A549 (cell line): ENCODE results near the gene BIRC5. TPM values are rescaled to one million over a fixed set of nuclear protein-coding genes. Genes with fewer than 3 reads are reported as not detected.
A peak's percentile ranks its signal among the peaks of the same experiment; 100 is the strongest.
"Not testable (repeated sequence)": the region's sequence is repeated elsewhere in the genome, so short reads cannot be mapped to it uniquely, and the experiment has no call there.

Experiments
- ATAC-seq, 2 experiments: fragments of 200-7000 bp in 1 of 2; fragments of >200 bp in 1 of 2; cut with Nextera tagmentation in 1 of 2; cut with Tn5 transposase in 1 of 2; 3 replicates each; pipeline versions ENCODE4 v1.8.0 to v1.9.1; 2018 to 2020; ENCODE audit warnings: mild to moderate bottlenecking in 1 of 2, moderate library complexity in 1 of 2
- CTCF ChIA-PET: fragments of 300-600 bp; sonication (Branson Sonifier 250); formaldehyde crosslinking; extraction: SDS; loops from one replicate; lab custom pipeline; 2021; ENCODE audit warnings: antibody characterized with exemption, inconsistent platforms; lab: Yijun Ruan, JAX
- POLR2A ChIA-PET: fragments of 350-600 bp; formaldehyde crosslinking; extraction: SDS; loops from one replicate; lab custom pipeline; 2021; ENCODE audit warnings: antibody characterized with exemption, inconsistent platforms; lab: Yijun Ruan, JAX
- DNase-seq, 2 experiments: peaks; one replicate each; pipeline versions ENCODE4 v3.0.0 to v3.0.0-alpha.2; 2011 to 2016; ENCODE audit warnings: low read depth in 1 of 2, low spot score in 1 of 2
- FAIRE-seq: peaks from 2 replicates; lab custom pipeline; 2011; peaks lifted over from hg19 to GRCh38; lab: Jason Lieb, UNC
- H3K27ac ChIP-seq, 2 experiments: fragments of >200 bp; sonication (Bioruptor Twin); formaldehyde crosslinking; 3 replicates each; pipeline ENCODE4 v1.5.1; 2016 to 2017
- H3K4me1 ChIP-seq: fragments of >200 bp; sonication (Bioruptor Twin); formaldehyde crosslinking; 3 replicates; pipeline ENCODE4 v1.6.1; 2016
- H3K4me2 ChIP-seq: fragments of >200 bp; sonication (Bioruptor Twin); formaldehyde crosslinking; 3 replicates; pipeline ENCODE4 v1.6.1; 2016
- H3K4me3 ChIP-seq: fragments of >200 bp; sonication (Bioruptor Twin); formaldehyde crosslinking; 3 replicates; pipeline ENCODE4 v1.5.1; 2016
- H3K9me3 ChIP-seq: fragments of >200 bp; sonication (Bioruptor Twin); formaldehyde crosslinking; 3 replicates; pipeline ENCODE4 v1.6.1; 2016
- ATOH8 ChIP-seq: fragments of 250-450 bp; sonication (Bioruptor Pico); IDR thresholded peaks from 2 replicates; pipeline ENCODE4 v1.5.0; 2020; ENCODE audit warnings: low read depth, mild to moderate bottlenecking, moderate library complexity
- CBX2 ChIP-seq: fragments of 200-600 bp; sonication (generic); IDR thresholded peaks from 2 replicates; pipeline ENCODE4 v1.6.1; 2016; ENCODE audit warnings: low read depth, mild to moderate bottlenecking, borderline replicate concordance
- CEBPB ChIP-seq, 2 experiments: fragments of >200 bp in 1 of 2; sonication (Bioruptor Twin) in 1 of 2; formaldehyde crosslinking in 1 of 2; IDR thresholded peaks; 2 replicates each; pipeline ENCODE4 v1.6.1; 2012 to 2016
- CHD2 ChIP-seq: fragments of 150-350 bp; IDR thresholded peaks from 2 replicates; pipeline ENCODE4 v1.6.1; 2014; ENCODE audit warnings: low read length; ENCODE audit not compliant: partially characterized antibody
- EHF ChIP-seq: fragments of 250-450 bp; sonication (Bioruptor Pico); IDR thresholded peaks from 2 replicates; pipeline ENCODE4 v1.5.0; 2020; ENCODE audit warnings: mild to moderate bottlenecking
- EP300 ChIP-seq, 2 experiments: fragments of >200 bp; sonication (Bioruptor Twin); formaldehyde crosslinking; IDR thresholded peaks; 2 replicates in 1 of 2; 3 replicates in 1 of 2; pipeline ENCODE4 v1.6.1; 2016 to 2017
- ESRRA ChIP-seq: fragments of 150-350 bp; IDR thresholded peaks from 2 replicates; pipeline ENCODE4 v1.6.1; 2014; ENCODE audit warnings: mild to moderate bottlenecking, low read length, borderline replicate concordance
- FOSB ChIP-seq: fragments of 250-450 bp; sonication (Bioruptor Pico); IDR thresholded peaks from 2 replicates; pipeline ENCODE4 v1.5.0; 2020; ENCODE audit warnings: mild to moderate bottlenecking, moderate library complexity
- FOSL2 ChIP-seq, 2 experiments: fragments of 450-650 bp in 1 of 2; fragments of >200 bp in 1 of 2; sonication (Bioruptor Twin) in 1 of 2; formaldehyde crosslinking; IDR thresholded peaks; 2 replicates each; pipeline versions ENCODE4 v1.5.0 to v1.6.1; 2016 to 2020; ENCODE audit warnings: mild to moderate bottlenecking in 1 of 2, moderate library complexity in 1 of 2
- HDAC2 ChIP-seq: fragments of 200-600 bp; sonication (generic); IDR thresholded peaks from 2 replicates; pipeline ENCODE4 v1.6.1; 2016
- HES2 ChIP-seq: fragments of >200 bp; sonication (Bioruptor Twin); formaldehyde crosslinking; IDR thresholded peaks from 2 replicates; pipeline ENCODE4 v1.6.1; 2016
- HOXA7 ChIP-seq: fragments of 250-450 bp; sonication (Bioruptor Pico); IDR thresholded peaks from 2 replicates; pipeline ENCODE4 v1.5.0; 2020; ENCODE audit warnings: mild to moderate bottlenecking, moderate library complexity
- HOXB5 ChIP-seq: fragments of 250-450 bp; sonication (Bioruptor Pico); IDR thresholded peaks from 2 replicates; pipeline ENCODE4 v1.5.0; 2020; ENCODE audit warnings: mild to moderate bottlenecking, moderate library complexity
- JUN ChIP-seq, 2 experiments: fragments of >200 bp; sonication (Bioruptor Twin); formaldehyde crosslinking; IDR thresholded peaks; 2 replicates in 1 of 2; 3 replicates in 1 of 2; pipeline ENCODE4 v1.6.1; 2016 to 2017
- JUNB ChIP-seq: fragments of >200 bp; sonication (Bioruptor Twin); formaldehyde crosslinking; IDR thresholded peaks from 2 replicates; pipeline ENCODE4 v1.6.1; 2016
- NPAS2 ChIP-seq: fragments of 250-450 bp; sonication (Bioruptor Pico); IDR thresholded peaks from 2 replicates; pipeline ENCODE4 v1.8.0; 2022; ENCODE audit warnings: mild to moderate bottlenecking, moderate library complexity, borderline replicate concordance
- NR3C1 ChIP-seq: fragments of >200 bp; sonication (Bioruptor Twin); formaldehyde crosslinking; IDR thresholded peaks from 3 replicates; pipeline ENCODE4 v1.6.1; 2017
- PHF8 ChIP-seq: fragments of 200-600 bp; sonication (generic); IDR thresholded peaks from 2 replicates; pipeline ENCODE4 v1.6.1; 2016; ENCODE audit warnings: low read depth, mild to moderate bottlenecking, antibody characterized with exemption, moderate library complexity, borderline replicate concordance
- RARB ChIP-seq: fragments of 250-450 bp; sonication (Bioruptor Pico); IDR thresholded peaks from 2 replicates; pipeline ENCODE4 v1.8.0; 2021; ENCODE audit warnings: mild to moderate bottlenecking, moderate library complexity
- RCOR1 ChIP-seq: fragments of 150-350 bp; IDR thresholded peaks from 2 replicates; pipeline ENCODE4 v1.6.1; 2014; ENCODE audit warnings: antibody characterized with exemption, low read length, low read depth
- RFX5 ChIP-seq: fragments of 450-650 bp; IDR thresholded peaks from 2 replicates; pipeline ENCODE4 v1.7.1; 2014; ENCODE audit warnings: antibody characterized with exemption, mild to moderate bottlenecking, moderate library complexity
- SMC3 ChIP-seq: fragments of >200 bp; sonication (Bioruptor Twin); formaldehyde crosslinking; IDR thresholded peaks from 3 replicates; pipeline ENCODE4 v1.6.1; 2018; ENCODE audit warnings: inconsistent platforms
- SREBF2 ChIP-seq: fragments of 450-650 bp; IDR thresholded peaks from 2 replicates; pipeline ENCODE4 v1.6.1; 2014; ENCODE audit warnings: mild to moderate bottlenecking, moderate library complexity
- WGBS: methylation state at CpG from one replicate; pipeline ENCODE4 v1.1.6; 2017; ENCODE audit errors: missing lambda C conversion rate; 5-methylcytosine and 5-hydroxymethylcytosine counted together
- polyA plus RNA-seq, 4 experiments: library from polyadenylated mRNA; depleted of rRNA in 3 of 4; stranded (reverse); fragments of >200 nt; fragmentation: RNase III in 1 of 4; extraction: RNeasy Plus Mini Kit Qiagen cat#74134 plus additional on column Dnase treatment in 1 of 4; gene quantifications; 2 replicates in 3 of 4; 3 replicates in 1 of 4; pipeline ENCODE4 v1.2.3, GENCODE V29; 2011 to 2017
- TF ChIP-seq, protein P1 (sequence below): fragments of 200-600 bp; sonication (generic); IDR thresholded peaks from 2 replicates; pipeline ENCODE4 v1.6.1; 2016; ENCODE audit warnings: antibody characterized with exemption, mild to moderate bottlenecking, moderate library complexity
- TF ChIP-seq, protein P2 (sequence below): IDR thresholded peaks from 2 replicates; pipeline ENCODE4 v1.6.1; 2012; ENCODE audit warnings: low read depth, borderline replicate concordance
- TF ChIP-seq, protein P3 (sequence below): fragments of 450-650 bp; IDR thresholded peaks from 2 replicates; pipeline ENCODE4 v1.6.1; 2014; ENCODE audit warnings: antibody characterized with exemption

BIRC5 gene
- polyA plus RNA-seq, 2 of the 4 experiments (the other 2 are of a cell fraction) = 51.9 to 109 TPM

GRCh38 chr17:78252111-78252634 lies 38.1 kb downstream of the BIRC5 start:
- Histone ChIP-seq H3K4me1 (peaks cover 10% of the 10 kb centered on the region), H3K27ac (no peak overlapping the region), H3K4me2 (no peak overlapping the region), H3K9me3 (no peaks in the 10 kb centered on the region), H3K4me3 (no peak overlapping the region)
- TF ChIP-seq ATOH8 (CRISPR knock-in tag) = no peak
- TF ChIP-seq, protein P1, sequence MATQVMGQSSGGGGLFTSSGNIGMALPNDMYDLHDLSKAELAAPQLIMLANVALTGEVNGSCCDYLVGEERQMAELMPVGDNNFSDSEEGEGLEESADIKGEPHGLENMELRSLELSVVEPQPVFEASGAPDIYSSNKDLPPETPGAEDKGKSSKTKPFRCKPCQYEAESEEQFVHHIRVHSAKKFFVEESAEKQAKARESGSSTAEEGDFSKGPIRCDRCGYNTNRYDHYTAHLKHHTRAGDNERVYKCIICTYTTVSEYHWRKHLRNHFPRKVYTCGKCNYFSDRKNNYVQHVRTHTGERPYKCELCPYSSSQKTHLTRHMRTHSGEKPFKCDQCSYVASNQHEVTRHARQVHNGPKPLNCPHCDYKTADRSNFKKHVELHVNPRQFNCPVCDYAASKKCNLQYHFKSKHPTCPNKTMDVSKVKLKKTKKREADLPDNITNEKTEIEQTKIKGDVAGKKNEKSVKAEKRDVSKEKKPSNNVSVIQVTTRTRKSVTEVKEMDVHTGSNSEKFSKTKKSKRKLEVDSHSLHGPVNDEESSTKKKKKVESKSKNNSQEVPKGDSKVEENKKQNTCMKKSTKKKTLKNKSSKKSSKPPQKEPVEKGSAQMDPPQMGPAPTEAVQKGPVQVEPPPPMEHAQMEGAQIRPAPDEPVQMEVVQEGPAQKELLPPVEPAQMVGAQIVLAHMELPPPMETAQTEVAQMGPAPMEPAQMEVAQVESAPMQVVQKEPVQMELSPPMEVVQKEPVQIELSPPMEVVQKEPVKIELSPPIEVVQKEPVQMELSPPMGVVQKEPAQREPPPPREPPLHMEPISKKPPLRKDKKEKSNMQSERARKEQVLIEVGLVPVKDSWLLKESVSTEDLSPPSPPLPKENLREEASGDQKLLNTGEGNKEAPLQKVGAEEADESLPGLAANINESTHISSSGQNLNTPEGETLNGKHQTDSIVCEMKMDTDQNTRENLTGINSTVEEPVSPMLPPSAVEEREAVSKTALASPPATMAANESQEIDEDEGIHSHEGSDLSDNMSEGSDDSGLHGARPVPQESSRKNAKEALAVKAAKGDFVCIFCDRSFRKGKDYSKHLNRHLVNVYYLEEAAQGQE = no peak
- TF ChIP-seq JUNB = no peak
- no peak for TF ChIP-seq EHF
- no peak for TF ChIP-seq CEBPB (IDR thresholded peaks at IDR 0.05)
- no peak for TF ChIP-seq SMC3
- TF ChIP-seq CBX2 = no peak
- TF ChIP-seq, protein P2, sequence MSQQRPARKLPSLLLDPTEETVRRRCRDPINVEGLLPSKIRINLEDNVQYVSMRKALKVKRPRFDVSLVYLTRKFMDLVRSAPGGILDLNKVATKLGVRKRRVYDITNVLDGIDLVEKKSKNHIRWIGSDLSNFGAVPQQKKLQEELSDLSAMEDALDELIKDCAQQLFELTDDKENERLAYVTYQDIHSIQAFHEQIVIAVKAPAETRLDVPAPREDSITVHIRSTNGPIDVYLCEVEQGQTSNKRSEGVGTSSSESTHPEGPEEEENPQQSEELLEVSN = no peak
- no peak for TF ChIP-seq FOSL2 (IDR thresholded peaks at IDR 0.05)
- TF ChIP-seq FOSL2 (CRISPR knock-in tag; IDR thresholded peaks at IDR 0.05) = no peak
- 83% methylated on average over 12 of the region's 12 CpGs for WGBS
- no peak for FAIRE-seq
- ATAC-seq = no peak
- ChIA-PET CTCF (interaction anchor here (0.7 to 11.6 kb wide), 37 partner anchors 7 to 456 kb away, joined by 3 to 190 read pairs (median 12); partner anchors contain the start of genes AFMID, BIRC5, PGS1 and TK1), POLR2A (no interaction called here)
- no peak for DNase-seq

DNA sequence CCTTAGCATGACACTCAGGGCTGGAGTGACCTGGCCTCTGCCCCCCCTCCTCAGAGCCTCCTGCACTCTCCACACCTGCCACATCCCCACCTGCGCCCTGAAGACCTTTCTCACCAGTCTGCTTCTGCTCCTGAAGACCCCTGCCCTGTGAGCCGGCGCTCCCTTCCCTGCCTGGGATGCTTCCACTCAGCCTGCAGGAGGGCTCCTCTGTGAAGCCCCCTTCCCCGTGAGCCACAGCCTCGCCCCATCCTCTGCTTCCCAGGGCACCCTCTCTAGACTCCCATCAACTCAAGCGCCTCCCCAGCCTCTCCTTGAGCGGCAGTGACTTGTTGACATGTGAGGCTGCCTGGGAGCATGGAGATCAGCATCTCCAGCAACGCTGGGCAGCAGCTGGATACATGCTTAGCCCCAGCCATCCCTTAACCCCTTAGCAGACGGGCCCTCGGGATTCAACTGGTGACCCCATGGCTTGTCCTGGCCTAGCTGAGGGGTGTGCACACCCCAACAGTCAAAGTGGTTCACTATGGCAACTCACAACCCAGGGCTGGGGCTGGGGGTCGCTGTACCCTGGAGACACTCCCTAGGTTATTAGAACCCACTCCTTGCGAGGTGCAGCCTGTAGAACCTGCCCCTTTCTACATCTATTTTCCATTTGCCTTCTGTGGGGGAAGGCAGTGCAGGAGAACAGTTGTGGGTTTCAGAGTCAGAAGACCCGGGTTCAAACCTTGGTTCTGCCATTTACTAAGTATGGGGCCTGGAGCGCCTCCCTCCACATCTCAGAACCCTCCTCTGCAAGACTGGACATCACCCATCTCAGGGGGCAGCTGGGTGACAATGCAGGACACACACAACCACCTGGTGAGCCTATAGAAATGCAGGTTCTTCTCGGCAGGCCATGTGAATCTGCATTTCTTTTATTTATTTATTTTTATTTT lies 38.9 kb downstream of the BIRC5 start:
- DNase-seq (no peak), FAIRE-seq (no peak), ATAC-seq (no peak)
- POLR2A ChIA-PET = no interaction called here
- TF ChIP-seq NPAS2 (CRISPR knock-in tag) (no peak), JUN (IDR thresholded peaks at IDR 0.05) (no peak), HOXB5 (no peak), CHD2 (no peak), RARB (CRISPR knock-in tag) (no peak), ESRRA (no peak), FOSB (no peak), HDAC2 (no peak), SREBF2 (no peak), RFX5 (no peak), HOXA7 (no peak), EP300 (IDR thresholded peaks at IDR 0.05) (no peak), RCOR1 (no peak), NR3C1 (no peak), PHF8 (no peak), SMC3 (no peak), HES2 (no peak)
- TF ChIP-seq, protein P3, sequence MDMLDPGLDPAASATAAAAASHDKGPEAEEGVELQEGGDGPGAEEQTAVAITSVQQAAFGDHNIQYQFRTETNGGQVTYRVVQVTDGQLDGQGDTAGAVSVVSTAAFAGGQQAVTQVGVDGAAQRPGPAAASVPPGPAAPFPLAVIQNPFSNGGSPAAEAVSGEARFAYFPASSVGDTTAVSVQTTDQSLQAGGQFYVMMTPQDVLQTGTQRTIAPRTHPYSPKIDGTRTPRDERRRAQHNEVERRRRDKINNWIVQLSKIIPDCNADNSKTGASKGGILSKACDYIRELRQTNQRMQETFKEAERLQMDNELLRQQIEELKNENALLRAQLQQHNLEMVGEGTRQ = no peak
- TF ChIP-seq, protein P2 = no peak
- H3K4me2 ChIP-seq = no peak overlapping the region; the same call in 2 of the 3 replicates
- WGBS = 83% methylated on average over 15 of the region's 15 CpGs
- CTCF ChIA-PET = interaction anchor here (0.7 to 11.6 kb wide), 12 partner anchors 15 to 235 kb away, joined by 3 to 190 read pairs (median 33); partner anchors contain the start of genes AFMID, BIRC5 and TK1
- H3K27ac ChIP-seq = no peak overlapping the region
- no peak overlapping the region for H3K4me3 ChIP-seq
- peaks cover 13% of the 10 kb centered on the region for H3K4me1 ChIP-seq
- no peaks in the 10 kb centered on the region for H3K9me3 ChIP-seq

DNA sequence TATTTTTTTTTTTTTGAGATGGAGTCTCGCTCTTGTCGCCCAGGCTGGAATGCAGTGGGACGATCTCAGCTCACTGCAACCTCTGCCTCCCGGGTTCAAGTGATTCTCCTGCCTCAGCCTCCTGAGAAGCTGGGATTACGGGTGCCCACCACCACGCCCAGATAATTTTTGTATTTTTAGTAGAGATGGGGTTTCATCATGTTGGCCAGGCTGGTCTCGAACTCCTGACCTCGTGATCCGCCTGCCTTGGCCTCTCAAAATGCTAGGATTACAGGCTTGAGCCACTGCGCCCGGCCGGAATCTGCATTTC lies 39.5 kb downstream of the BIRC5 start:
- 91% methylated on average over 12 of the region's 12 CpGs for WGBS
- FAIRE-seq, POLR2A ChIA-PET, H3K9me3 ChIP-seq, DNase-seq, ATAC-seq: not testable (repeated sequence)
- CTCF ChIA-PET = interaction anchor here (1.0 to 11.6 kb wide), 5 partner anchors 15 to 168 kb away, joined by 3 to 190 read pairs (median 150); partner anchors contain the start of gene BIRC5
- peak overlapping the region; percentile 92 for H3K4me2 ChIP-seq
- H3K4me1 ChIP-seq = peaks cover 13% of the 10 kb centered on the region
- H3K27ac ChIP-seq = peak overlapping the region in 1 of 2 experiments; percentile 92; a peak in 4 of 6 replicates
- peak overlapping the region; percentile 81 for H3K4me3 ChIP-seq
